Activated naive CD4-positive, alpha-beta T cell treated with anti-CD3 and anti-CD28 coated beads, Interleukin-2, amount 50 U/mL, for 72 hours (primary cell): ENCODE results near the gene DNAJC25. TPM values are rescaled to one million over a fixed set of nuclear protein-coding genes. Genes with fewer than 3 reads are reported as not detected.
A peak's percentile ranks its signal among the peaks of the same experiment; 100 is the strongest.

Experiments used
- ATAC-seq, 2 donors: fragments of 150-1000 bp; cut with Tn5 transposase; 2 replicates each; pipeline ENCODE4 v1.10.0; 2021; ENCODE audit warnings: mild to moderate bottlenecking in 2 of 2, moderate library complexity in 2 of 2
- DNase-seq, 2 donors: peaks; one replicate each; pipeline ENCODE4 v3.0.0; 2021 to 2022; ENCODE audit warnings: low spot score in 2 of 2
- H3K27ac Mint-ChIP-seq, 2 donors: one replicate each; pipeline ENCODE4 v1.8.0; 2022; ENCODE audit warnings: mild to moderate bottlenecking in 2 of 2, mixed read lengths in 2 of 2
- H3K36me3 Mint-ChIP-seq, 2 donors: one replicate each; pipeline ENCODE4 v1.8.0; 2022; ENCODE audit warnings: mixed read lengths in 2 of 2
- H3K9me3 Mint-ChIP-seq, 2 donors: one replicate each; pipeline ENCODE4 v1.8.0; 2022; ENCODE audit warnings: mixed read lengths in 2 of 2
- total RNA-seq, 2 donors: library from RNA; stranded (reverse); gene quantifications; one replicate each; pipeline ENCODE4 v1.2.3, GENCODE V29; 2022

DNAJC25 gene
- total RNA-seq, result 1 to 10 TPM; 4.2 to 4.4 TPM

DNA sequence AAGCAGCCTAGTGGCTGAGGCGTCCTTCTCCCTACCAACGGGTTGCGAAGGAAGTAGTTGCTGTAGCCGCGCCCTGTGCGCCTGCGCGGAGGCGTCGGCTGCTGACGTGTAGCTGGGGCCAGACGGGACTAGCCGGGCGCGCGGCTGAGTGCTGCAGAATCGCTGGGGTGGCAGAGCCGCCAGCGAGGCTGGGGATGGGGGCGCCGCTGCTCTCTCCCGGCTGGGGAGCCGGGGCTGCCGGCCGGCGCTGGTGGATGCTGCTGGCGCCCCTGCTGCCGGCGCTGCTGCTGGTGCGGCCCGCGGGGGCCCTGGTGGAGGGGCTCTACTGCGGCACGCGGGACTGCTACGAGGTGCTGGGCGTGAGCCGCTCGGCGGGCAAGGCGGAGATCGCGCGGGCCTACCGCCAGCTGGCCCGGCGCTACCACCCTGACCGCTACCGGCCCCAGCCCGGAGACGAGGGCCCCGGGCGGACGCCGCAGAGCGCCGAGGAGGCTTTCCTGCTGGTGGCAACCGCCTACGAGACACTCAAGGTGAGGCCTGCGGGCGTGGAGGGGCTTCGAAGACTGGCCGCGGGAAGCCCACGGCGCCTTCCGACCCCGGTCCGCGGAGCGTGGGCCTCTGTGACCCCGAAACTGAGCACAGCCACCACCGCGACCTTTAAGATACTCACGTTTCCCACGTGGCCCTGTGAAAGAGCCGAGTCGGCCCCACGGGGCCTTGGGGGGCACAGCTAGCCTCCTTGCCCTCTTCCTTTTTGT, at the start of gene DNAJC25:
Gene DNAJC25 (plus strand): TSS at position 121 of the 758 bp plus-strand sequence. CDS start 74 bp downstream, at position 195.
- Mint-ChIP-seq H3K9me3 (no peaks in the 10 kb centered on the region), H3K36me3 (peaks cover 5 to 26% of the 10 kb centered on the region in 2 donors), H3K27ac (peak within 1 kb of the TSS; percentile 88 to 90)
- DNase-seq (peak; percentile 95 to 96), ATAC-seq (peak; percentile 99 to 100)

DNA sequence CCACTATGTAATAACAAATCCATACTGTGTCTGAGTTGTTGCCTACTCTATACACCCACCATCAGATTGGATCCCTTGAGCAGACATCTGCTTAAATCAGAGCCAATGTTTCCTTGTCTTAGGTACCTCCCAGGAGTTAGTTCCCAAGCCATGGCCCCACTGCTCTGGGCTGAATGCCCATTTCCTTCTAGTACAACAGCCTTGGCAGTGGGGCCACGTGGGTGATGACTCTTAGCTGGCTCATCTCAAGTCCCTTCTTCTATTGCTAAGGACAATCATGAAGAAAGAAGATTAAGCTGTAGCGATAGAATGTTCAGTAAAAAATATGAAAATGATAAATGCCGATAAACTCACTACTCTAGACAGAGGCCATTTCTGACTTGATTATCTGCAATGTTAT, 48.2 kb upstream of the DNAJC25 start:
- ATAC-seq, result no peak
- H3K9me3 Mint-ChIP-seq, result peaks cover 0 to 3% of the 10 kb centered on the region in 2 donors
- no peak for DNase-seq
- no peaks in the 10 kb centered on the region for H3K36me3 Mint-ChIP-seq
- H3K27ac Mint-ChIP-seq, result no peak overlapping the region

DNA sequence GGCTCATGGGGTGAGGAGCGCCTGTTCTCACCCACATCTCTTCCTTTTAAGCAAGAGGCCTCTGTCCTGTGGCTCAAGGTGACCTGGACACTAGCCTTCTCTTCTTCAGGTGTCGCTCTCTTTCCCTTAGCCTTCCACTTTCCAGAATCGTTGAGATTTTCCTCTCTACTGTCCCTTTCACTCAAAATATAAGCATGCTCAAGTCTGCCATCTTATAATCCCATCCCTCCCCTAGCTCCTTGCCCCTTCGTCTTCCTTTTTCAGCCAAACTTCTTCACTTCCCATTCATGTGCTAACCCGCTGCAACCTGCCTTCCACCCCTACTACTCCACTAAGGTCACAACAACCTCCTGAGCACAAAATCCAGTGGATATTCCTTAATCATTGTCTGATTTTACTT, 44.8 kb upstream of the DNAJC25 start:
- H3K9me3 Mint-ChIP-seq, result peaks cover 0 to 3% of the 10 kb centered on the region in 2 donors
- no peaks in the 10 kb centered on the region for H3K36me3 Mint-ChIP-seq

DNA sequence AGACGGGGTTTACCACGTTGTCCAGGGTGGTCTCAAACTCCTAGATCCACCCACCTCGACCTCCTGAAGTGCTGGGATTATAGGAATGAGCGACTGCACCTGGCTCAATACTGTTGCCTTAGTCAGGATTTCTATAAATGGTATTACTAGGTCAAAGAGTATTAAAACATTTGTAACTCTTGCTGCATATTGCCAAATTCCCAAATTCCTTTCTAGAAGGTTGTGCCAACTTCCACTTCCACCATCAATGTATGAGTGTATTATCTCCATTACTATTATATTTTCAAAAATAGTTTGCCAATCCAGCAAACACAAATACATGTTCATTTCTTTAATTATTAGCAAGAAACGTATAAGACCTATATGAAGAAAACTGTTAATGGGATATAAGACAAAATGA, 42.3 kb upstream of the DNAJC25 start:
- Mint-ChIP-seq H3K36me3 (no peaks in the 10 kb centered on the region), H3K9me3 (peaks cover 0 to 3% of the 10 kb centered on the region in 2 donors), H3K27ac (no peak overlapping the region)
- ATAC-seq, result no peak
- DNase-seq, result no peak

More for the DNA sequence above, 44.8 kb upstream of the DNAJC25 start:
- no peak for ATAC-seq
- no peak overlapping the region for H3K27ac Mint-ChIP-seq
- no peak for DNase-seq

DNA sequence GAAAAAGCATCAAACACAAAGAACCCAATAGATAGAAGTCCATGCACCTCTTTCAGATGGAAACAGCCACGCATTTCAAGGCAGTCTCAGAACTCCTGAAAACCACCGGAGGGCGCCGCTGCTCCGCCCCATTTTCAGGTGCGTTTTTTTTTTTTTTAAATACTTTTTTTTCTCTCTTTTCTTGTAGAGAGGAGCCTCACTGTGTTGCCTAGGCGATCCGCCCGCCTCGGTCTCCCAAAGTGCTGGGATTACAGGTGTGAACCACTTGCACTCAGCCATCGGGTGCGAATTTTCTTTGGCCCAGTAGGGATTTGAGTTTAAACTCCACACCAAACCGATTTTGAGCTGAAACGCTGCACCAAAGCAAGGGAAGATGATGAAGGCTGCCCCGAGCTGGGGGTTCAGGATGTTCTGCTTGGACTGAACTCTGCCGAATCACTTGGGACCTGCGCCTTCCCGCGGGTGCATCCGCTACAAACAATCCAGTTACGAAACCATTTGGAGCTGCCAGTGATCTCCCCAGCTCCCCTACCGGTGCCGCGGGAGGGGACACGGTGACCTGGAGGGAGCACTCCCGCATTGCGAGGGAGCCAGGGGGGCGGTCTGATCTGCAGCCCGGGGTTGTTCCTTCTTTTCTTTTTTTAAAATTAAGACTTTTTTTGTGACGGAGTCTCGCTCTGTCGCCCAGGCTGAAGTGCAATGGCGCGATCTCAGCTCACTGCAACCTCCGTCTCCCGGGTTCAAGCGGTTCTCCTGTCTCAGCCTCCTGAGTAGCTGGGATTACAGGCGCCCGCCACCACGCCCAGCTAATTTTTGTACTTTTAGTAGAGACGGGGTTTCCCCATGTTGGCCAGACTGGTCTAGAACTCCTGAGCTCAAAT, 33.0 kb upstream of the DNAJC25 start:
- H3K36me3 Mint-ChIP-seq, result peaks cover 5 to 8% of the 10 kb centered on the region in 2 donors
- H3K9me3 Mint-ChIP-seq, result no peaks in the 10 kb centered on the region
- ATAC-seq (peak; percentile 55 to 73), DNase-seq (peak in 1 of 2 donors; percentile 60)
- H3K27ac Mint-ChIP-seq, result no peak overlapping the region

DNA sequence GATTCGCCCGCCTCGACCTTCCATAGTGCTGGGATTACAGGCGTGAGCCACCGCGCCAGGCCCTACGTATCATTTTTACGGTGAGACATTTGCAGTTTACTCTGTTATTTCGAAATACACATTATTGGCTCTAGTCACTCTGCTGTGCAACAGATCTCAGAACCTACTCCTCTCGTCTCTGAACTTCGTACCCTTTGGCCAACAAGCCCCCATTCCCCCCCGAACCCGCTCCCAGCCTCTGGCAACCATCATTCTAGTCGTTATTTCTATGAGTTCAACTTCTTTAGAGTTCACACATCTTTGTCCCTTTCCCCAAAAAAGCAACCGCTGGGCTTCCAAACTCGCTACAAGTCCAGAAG, 32.4 kb upstream of the DNAJC25 start:
- peaks cover 5 to 8% of the 10 kb centered on the region in 2 donors for H3K36me3 Mint-ChIP-seq
- H3K9me3 Mint-ChIP-seq, result no peaks in the 10 kb centered on the region
- peak overlapping the region in 1 of 2 donors; percentile 20 for H3K27ac Mint-ChIP-seq
- DNase-seq (no peak), ATAC-seq (peak; percentile 32 to 81)

DNA sequence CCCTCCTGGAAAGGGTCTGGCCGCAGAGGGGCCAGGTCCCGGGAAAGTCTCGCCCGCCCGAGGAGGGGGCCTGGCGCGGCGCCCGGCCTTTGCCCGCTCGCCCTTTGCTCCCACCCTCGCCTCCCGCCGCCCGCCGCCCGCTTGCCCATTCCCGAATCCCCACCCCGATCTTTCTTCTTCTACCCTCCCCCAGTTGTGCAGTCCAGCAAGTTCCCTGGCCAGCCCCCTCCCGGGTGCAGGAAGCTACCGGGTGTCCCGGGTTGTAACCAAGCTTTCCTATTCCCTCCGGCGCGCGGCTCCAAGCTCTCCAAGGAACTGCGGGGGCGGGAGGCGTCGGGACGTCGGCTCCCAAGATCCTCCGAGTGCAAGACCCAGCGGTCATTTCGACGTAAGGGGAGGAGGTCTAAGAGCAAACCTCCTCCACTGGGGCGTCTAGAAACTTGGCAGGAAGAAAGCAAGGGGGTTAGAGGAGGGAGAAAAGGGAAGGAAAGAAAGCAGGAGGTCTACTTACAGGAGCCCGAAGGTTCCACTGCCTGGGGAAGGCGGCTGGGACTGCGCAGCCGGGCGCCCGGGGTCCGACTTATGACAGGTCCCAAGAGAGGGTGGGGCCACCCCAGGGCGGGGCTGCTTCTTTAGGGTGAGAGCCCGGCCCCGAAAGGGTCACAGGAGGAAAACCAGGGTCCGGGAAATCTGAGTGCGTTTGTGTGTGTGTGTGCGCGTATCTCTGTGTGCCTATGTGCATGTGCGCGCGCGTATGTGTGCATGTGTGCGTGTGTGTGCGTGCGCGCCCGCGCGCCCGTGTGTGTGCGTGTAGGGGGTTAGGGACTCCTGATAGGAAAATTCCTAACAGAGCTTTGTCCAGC, 31.8 kb upstream of the DNAJC25 start, which contains the start of gene PTGR1:
Gene PTGR1 (minus strand): TSS at position 556 of the 863 bp plus-strand sequence. CDS start 2,225 bp downstream, outside the sequence.
- peak in 1 of 2 donors; percentile 32 for DNase-seq
- peak; percentile 10 to 39 for ATAC-seq
- no peaks in the 10 kb centered on the region for H3K9me3 Mint-ChIP-seq
- H3K36me3 Mint-ChIP-seq, result peaks cover 5 to 8% of the 10 kb centered on the region in 2 donors
- H3K27ac Mint-ChIP-seq, result peak within 1 kb of the TSS in 1 of 2 donors; percentile 20

DNA sequence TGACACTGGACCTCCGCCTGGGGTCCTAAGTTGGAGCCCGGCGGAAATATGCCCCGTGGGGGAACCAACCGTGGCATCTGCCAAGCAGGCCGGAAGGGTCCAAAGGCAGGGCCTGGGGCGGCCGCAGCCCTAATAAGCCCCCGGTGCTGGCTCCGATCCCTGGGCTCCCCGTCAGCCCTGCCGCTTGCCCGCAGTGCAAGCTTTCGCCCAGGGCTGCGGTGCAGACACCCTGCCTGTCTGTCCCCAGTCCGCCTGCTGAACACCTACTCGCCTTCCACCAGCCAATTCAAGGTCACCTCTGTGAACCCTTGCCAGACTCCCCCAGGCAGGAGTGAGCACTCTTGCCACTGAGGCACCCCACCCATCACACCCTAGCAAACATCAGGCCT, 31.2 kb upstream of the DNAJC25 start:
- no peaks in the 10 kb centered on the region for H3K9me3 Mint-ChIP-seq
- peaks cover 5 to 8% of the 10 kb centered on the region in 2 donors for H3K36me3 Mint-ChIP-seq
- no peak overlapping the region for H3K27ac Mint-ChIP-seq
- DNase-seq (no peak), ATAC-seq (no peak)

DNA sequence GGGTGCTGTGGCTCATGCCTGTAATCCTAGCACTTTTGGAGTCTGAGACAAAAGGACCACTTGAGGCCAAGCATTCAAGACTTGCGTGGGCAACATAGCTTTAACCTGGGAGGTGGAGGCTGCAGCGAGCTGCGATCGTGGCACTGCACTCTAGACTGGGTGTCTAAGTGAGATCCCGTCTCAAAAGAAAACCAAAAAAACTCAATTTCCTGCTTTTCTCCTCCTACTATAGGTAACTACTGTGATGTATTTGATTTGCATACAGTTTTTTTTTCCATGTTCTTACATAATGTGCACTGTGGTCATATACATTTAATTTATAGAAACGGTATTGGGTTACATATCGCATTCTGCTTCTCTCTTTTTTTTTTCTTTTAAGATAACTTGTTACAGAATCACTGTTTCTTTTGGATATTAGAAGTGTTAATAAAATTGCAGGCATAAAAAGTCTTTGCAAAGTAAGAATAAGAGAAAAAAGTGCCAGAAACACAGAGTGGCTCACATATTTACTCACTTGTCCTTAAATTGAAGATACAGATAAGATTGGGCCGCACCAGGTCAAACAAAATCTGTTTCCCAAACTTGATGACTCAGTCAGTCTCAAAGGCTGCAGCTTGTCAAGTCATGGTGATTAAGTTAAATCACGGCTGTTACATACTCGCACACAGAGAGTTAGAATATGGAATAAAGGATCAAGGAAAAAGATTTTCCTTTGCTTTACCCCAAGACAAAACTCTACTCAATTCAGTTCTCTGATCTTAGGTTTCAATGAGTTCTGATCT, 29.7 kb upstream of the DNAJC25 start:
- ATAC-seq, result no peak
- H3K9me3 Mint-ChIP-seq, result no peaks in the 10 kb centered on the region
- DNase-seq, result no peak
- H3K36me3 Mint-ChIP-seq, result peaks cover 5 to 8% of the 10 kb centered on the region in 2 donors
- peak overlapping the region in 1 of 2 donors; percentile 29 for H3K27ac Mint-ChIP-seq

DNA sequence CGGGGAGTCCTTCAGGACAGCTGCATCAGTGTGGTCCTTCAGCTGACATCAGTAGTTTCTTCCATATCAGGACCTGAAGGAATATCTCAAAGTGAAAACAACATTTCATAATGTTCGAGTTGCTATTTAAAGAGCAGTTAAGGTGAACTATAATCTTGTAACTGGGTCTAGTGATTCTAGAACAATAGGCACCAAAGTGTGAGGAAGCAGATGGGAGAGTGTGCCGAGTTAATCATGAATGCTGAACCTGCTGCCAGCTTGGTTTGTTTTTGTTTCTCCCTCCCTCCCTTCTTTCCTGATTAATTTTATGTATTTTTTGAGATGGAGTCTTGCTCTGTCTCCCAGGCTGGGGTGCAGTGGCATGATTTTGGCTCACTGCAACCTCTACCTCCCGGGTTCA, 28.1 kb upstream of the DNAJC25 start:
- ATAC-seq, result no peak

DNA sequence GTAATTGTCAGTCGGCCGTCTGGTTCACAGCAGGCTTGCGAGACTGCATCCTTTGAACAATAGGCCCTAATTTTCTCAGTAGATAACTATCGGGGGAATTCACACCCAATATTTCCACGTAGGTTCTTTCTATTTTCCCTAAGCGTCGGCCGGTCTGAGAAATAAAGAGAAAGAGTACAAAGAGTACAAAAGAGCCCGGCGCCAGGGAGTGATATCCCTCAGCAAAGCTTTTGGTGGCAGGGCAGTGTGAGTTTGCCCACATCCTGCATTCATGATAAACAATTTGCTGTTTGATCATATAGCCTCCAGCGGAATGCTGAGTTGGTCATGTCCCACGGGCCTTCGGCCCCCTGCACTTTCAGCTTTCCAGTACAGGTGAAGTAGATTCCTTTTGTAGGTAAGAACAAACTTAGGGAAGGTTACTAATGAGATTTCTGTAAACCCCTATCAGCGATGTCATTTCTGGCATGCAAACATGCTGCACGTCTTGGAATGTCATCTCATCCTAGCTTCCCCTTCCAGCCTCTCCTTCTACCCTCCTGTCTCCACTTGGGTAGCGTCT, 27.0 kb upstream of the DNAJC25 start:
- Mint-ChIP-seq H3K27ac (no peak overlapping the region), H3K9me3 (no peaks in the 10 kb centered on the region), H3K36me3 (peaks cover 4 to 6% of the 10 kb centered on the region in 2 donors)
- DNase-seq (no peak), ATAC-seq (no peak)

More for the DNA sequence above, 28.1 kb upstream of the DNAJC25 start:
- no peak overlapping the region for H3K27ac Mint-ChIP-seq
- H3K9me3 Mint-ChIP-seq, result no peaks in the 10 kb centered on the region
- H3K36me3 Mint-ChIP-seq, result peaks cover 5 to 8% of the 10 kb centered on the region in 2 donors
- no peak for DNase-seq

DNA sequence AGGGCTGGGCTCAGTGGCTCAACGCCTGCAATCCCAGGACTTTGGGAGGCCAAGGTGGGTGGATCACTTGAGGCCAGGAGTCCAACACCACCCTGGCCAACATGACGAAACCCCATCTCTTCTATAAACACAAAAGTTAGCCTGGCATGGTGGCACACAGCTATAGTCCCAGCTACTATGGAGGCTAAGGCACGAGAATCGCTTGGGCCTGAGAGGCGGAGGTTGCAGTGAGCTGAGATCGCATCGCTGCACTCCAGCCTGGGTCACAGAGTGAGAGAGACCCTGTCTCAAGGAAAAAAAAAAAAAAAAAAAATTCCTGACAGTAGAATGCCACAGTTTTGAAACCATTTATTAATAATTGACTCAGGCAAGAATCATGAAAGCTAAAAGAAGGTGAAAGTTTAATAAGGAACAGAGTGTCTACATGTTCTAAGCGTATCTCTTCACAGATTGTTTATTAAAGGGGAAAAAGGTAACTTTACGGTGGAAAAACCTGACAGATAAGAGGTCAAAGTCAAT, 26.0 kb upstream of the DNAJC25 start:
- H3K27ac Mint-ChIP-seq, result no peak overlapping the region
- ATAC-seq (no peak), DNase-seq (no peak)
- H3K9me3 Mint-ChIP-seq, result no peaks in the 10 kb centered on the region
- no peaks in the 10 kb centered on the region for H3K36me3 Mint-ChIP-seq

DNA sequence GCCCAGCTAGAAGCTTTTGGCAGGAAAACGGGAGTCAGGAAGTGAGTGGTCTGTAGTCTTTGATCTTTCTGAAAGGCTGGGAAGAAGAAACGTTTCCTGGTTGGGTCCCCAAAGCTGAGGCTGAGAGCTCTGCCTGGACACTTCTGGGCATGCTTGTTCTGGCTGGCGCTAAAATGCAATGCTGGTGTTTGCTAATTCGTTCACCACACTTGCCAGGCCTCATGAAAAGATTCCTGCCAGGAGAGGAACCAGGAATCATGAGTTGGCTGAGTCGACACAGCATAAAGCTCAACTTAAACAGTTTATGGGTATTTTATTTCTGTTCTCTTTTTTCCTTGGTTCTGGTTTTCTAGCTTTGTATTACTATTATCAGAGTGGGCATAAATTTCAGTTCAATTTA, 21.0 kb upstream of the DNAJC25 start:
- no peaks in the 10 kb centered on the region for H3K9me3 Mint-ChIP-seq
- no peak overlapping the region for H3K27ac Mint-ChIP-seq
- no peaks in the 10 kb centered on the region for H3K36me3 Mint-ChIP-seq
- ATAC-seq (no peak), DNase-seq (no peak)

DNA sequence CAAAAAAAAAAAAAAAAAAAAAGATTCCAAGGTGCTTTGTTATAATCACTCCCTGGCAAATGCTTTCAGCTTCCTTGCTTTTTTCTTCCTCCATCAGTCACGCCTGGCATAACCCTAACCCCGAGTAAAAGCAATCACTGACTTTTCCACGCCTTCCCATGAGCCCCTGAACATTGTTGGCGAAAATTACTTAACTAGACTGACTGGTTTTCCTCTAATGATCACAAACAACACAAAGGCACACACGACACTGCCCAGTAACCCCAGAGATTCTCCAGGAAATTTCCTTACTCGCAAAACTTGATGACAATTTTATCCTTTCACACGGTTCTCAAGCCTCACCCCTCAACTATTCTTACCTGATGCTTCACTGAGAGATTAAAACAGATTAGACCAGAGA, 20.3 kb upstream of the DNAJC25 start:
- Mint-ChIP-seq H3K36me3 (no peaks in the 10 kb centered on the region), H3K9me3 (no peaks in the 10 kb centered on the region), H3K27ac (no peak overlapping the region)
- no peak for ATAC-seq
- DNase-seq, result no peak

DNA sequence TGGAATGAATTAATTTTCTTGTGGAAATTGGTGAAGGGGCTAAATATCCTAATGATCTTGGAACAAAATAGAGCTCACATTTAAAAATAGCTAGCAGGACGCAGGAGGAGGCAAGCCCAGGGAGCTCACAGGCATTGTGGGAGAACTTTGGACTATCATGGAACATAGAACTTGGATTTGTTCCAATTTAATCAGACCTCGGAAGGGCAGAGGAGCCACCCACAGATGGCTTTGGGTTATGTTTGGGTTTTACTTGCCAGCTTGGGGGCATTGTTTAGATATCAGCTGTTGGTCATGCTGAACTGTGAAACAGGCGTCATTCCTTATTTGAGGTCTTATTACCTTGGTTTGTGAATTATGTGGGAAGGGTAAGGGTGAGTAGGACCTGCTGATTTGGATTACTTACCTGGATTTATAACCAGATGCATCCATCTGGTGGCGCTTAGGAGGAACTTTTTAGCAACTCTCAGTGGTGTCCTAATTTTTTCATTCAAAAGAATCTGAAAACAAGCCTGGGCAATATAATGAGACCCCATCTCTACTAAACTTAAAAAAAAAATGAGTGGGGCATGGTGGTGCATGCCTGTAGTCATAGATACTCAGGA, 17.6 kb upstream of the DNAJC25 start:
- H3K27ac Mint-ChIP-seq, result no peak overlapping the region
- no peaks in the 10 kb centered on the region for H3K9me3 Mint-ChIP-seq
- DNase-seq, result no peak
- no peaks in the 10 kb centered on the region for H3K36me3 Mint-ChIP-seq
- no peak for ATAC-seq
